ENCODE results near the gene RIN3.

DNA sequence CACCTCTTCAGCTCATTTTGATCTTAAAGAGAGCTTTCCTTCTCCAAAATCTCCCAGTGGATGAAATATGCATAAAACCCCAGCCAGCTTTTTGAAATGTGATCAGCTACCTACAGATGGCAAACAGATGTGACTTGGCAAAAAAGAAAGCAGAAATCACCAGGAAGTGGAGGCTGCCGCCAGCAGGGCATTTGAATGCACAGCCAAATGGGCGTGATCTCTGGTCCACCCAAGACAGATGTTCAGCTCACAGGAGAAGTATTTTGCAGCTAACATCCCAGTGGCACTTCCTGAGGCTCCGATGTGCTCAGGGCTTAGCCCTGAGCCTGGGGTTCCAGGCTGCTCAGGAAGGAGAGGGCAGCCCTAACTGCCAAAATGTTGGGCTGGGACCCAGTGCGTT is 156.6 kb downstream of the RIN3 start:
- no peak for TF ChIP-seq EZH2phosphoT487 (IDR thresholded peaks at IDR 0.05; ENCODE audit: insufficient read depth, low read depth)
- TF ChIP-seq EZH2 (IDR thresholded peaks at IDR 0.05; ENCODE audit: insufficient read depth, poor library complexity, severe bottlenecking): no peak
